Measurements from ENCODE around the gene RNASE8. TPM values are rescaled to one million over a fixed set of nuclear protein-coding genes. Genes with fewer than 3 reads are reported as not detected.
"Not testable (repeated sequence)": the region's sequence is repeated elsewhere in the genome, so short reads cannot be mapped to it uniquely, and the experiment has no call there.

Gene RNASE8
- total RNA-seq (not detected), polyA plus RNA-seq (not detected)

DNA sequence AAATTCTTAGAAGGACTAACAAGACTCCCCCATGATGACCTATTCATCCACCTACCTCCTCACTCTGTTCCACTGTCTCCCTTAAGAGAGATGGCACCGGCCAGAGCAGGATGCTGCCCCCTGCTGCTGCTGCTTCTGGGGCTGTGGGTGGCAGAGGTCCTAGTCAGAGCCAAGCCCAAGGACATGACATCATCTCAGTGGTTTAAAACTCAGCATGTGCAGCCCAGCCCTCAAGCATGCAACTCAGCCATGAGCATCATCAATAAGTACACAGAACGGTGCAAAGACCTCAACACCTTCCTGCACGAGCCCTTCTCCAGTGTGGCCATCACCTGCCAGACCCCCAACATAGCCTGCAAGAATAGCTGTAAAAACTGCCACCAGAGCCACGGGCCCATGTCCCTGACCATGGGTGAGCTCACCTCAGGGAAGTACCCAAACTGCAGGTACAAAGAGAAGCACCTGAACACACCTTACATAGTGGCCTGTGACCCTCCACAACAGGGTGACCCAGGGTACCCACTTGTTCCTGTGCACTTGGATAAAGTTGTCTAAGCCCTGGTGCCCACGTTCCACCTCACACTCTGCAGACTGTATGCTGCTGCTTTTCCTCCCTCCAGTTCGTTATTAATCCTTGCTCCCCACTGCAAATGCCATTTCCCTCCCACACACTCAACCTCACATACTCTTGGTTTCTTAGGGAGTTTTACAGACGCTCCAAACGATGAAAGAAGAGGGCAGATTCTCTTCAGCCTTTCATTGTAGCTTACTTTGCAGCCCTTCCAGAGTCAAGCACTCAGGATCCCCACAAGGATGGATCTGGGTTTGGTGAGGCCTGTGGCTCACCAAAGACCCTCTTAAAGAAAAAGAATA, at the start of gene RNASE8:
Gene RNASE8, plus strand, starts transcription at position 20 of the 873 bp plus-strand sequence. Its CDS starts 71 bp downstream, at position 91.
- POLR2A ChIA-PET (ENCODE audit: partially characterized antibody) = interaction anchor here (0.9 kb wide), 1 partner anchor 10 kb away, joined by 3 read pairs; no protein-coding TSS in a partner anchor
- Mint-ChIP-seq H3K9me3 (no peaks in the 10 kb centered on the region), H3K4me1 (peaks cover 0 to 4% (median under 1%) of the 10 kb centered on the region in 4 donors)

GRCh38 chr14:21009721-21010120, 47.9 kb upstream of the RNASE8 start:
- DNase-seq; H3K9me3 Mint-ChIP-seq; H3K27me3 ChIP-seq (ENCODE audit: insufficient read depth, low read length); H3K4me1 ChIP-seq (ENCODE audit: insufficient read depth, low read length); H3K27ac ChIP-seq (ENCODE audit: low read depth, low read length); H3K27ac Mint-ChIP-seq; H3K9me3 ChIP-seq (ENCODE audit: control insufficient read depth in 1 of 2, low read length in 2 of 2); H3K4me3 ChIP-seq (ENCODE audit: low read length in 2 of 2); H3K27me3 Mint-ChIP-seq; H3K36me3 ChIP-seq (ENCODE audit: insufficient read depth, low read length); H3K4me3 Mint-ChIP-seq; intact Hi-C loops (cut with micrococcal nuclease); POLR2A ChIA-PET (ENCODE audit: partially characterized antibody); H3K4me1 Mint-ChIP-seq; H3K36me3 Mint-ChIP-seq: not testable (repeated sequence)
- CTCF ChIA-PET (ENCODE audit: partially characterized antibody) = interaction anchor here (14.6 to 15.6 kb wide), 2 partner anchors 32 to 96 kb away, joined by 349 to 399 read pairs; partner anchors contain the start of genes RNASE7 and TMEM253

More for the DNA sequence above, at the start of gene RNASE8:
- Mint-ChIP-seq H3K27ac (peak within 1 kb of the TSS in 1 of 7 donors; percentile 65), H3K4me3 (no peak within 1 kb of the TSS), H3K36me3 (no peaks in the 10 kb centered on the region), H3K27me3 (peaks cover 18 to 20% of the 10 kb centered on the region in 2 donors)
- no peak for DNase-seq
- intact Hi-C loops (cut with micrococcal nuclease) = no loop called here
- H3K4me1 ChIP-seq (ENCODE audit: insufficient read depth, low read length) = no peaks in the 10 kb centered on the region
- H3K36me3 ChIP-seq (ENCODE audit: insufficient read depth, low read length) = no peaks in the 10 kb centered on the region
- H3K9me3 ChIP-seq (ENCODE audit: control insufficient read depth in 1 of 2, low read length in 2 of 2) = no peaks in the 10 kb centered on the region
- CTCF ChIA-PET (ENCODE audit: partially characterized antibody) = interaction anchor here (1.0 to 3.9 kb wide), 2 partner anchors 10 to 43 kb away, joined by 3 to 22 read pairs; no protein-coding TSS in a partner anchor
- no peak within 1 kb of the TSS for H3K4me3 ChIP-seq (ENCODE audit: low read length in 2 of 2)
- H3K27me3 ChIP-seq (ENCODE audit: insufficient read depth, low read length) = no peaks in the 10 kb centered on the region
- H3K27ac ChIP-seq (ENCODE audit: low read depth, low read length) = no peak within 1 kb of the TSS

DNA sequence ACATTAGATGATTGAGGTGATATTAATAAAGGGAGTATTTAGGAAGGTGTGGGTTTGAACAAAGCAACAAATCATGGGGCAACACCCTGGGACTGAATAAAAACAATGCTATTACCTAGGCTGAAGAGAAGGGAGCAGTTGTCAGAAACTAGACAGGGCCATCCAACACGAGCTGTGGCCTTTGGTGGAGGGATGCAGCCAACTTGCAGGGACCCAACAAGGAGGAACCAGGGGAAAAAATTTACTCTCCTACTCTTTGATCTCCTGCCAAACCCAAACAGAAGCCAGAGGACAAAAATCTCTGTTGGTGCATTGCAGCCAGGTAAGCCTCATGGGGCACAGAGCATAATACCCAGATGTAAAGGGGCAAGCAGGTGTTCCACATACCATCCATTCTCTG, 46.5 kb upstream of the RNASE8 start:
- Histone ChIP-seq H3K36me3 (ENCODE audit: insufficient read depth, low read length) (no peaks in the 10 kb centered on the region), H3K9me3 (ENCODE audit: control insufficient read depth in 1 of 2, low read length in 2 of 2) (no peaks in the 10 kb centered on the region), H3K4me3 (ENCODE audit: low read length in 2 of 2) (no peak overlapping the region), H3K27ac (ENCODE audit: low read depth, low read length) (no peak overlapping the region), H3K27me3 (ENCODE audit: insufficient read depth, low read length) (peaks cover 5% of the 10 kb centered on the region), H3K4me1 (ENCODE audit: insufficient read depth, low read length) (no peaks in the 10 kb centered on the region)
- ChIA-PET POLR2A (ENCODE audit: partially characterized antibody) (no interaction called here), CTCF (ENCODE audit: partially characterized antibody) (interaction anchor here (2.7 to 15.6 kb wide), 6 partner anchors 13 to 95 kb away, joined by 17 to 399 read pairs (median 182); partner anchors contain the start of genes RNASE13, RNASE7, SLC39A2 and TMEM253)
- DNase-seq = no peak
- Mint-ChIP-seq H3K4me3 (no peak overlapping the region), H3K27me3 (peaks cover 7 to 9% of the 10 kb centered on the region in 2 donors), H3K27ac (no peak overlapping the region), H3K4me1 (no peaks in the 10 kb centered on the region), H3K36me3 (no peaks in the 10 kb centered on the region), H3K9me3 (no peaks in the 10 kb centered on the region)
- intact Hi-C loops (cut with micrococcal nuclease) = no loop called here

GRCh38 chr14:21014761-21015190, 42.8 kb upstream of the RNASE8 start:
- Mint-ChIP-seq H3K36me3 (peaks cover 21 to 29% of the 10 kb centered on the region in 2 donors), H3K4me3 (no peak overlapping the region), H3K27me3 (peaks cover 7 to 9% of the 10 kb centered on the region in 2 donors), H3K27ac (peak overlapping the region in 2 of 7 donors; percentile 63 to 72), H3K9me3 (no peaks in the 10 kb centered on the region), H3K4me1 (no peaks in the 10 kb centered on the region)
- Histone ChIP-seq H3K36me3 (ENCODE audit: insufficient read depth, low read length) (no peaks in the 10 kb centered on the region), H3K27ac (ENCODE audit: low read depth, low read length) (no peak overlapping the region), H3K4me1 (ENCODE audit: insufficient read depth, low read length) (no peaks in the 10 kb centered on the region), H3K9me3 (ENCODE audit: control insufficient read depth in 1 of 2, low read length in 2 of 2) (no peaks in the 10 kb centered on the region), H3K4me3 (ENCODE audit: low read length in 2 of 2) (no peak overlapping the region), H3K27me3 (ENCODE audit: insufficient read depth, low read length) (peaks cover 5% of the 10 kb centered on the region)
- ChIA-PET CTCF (ENCODE audit: partially characterized antibody) (interaction anchor here (0.6 to 15.6 kb wide), 36 partner anchors 9 to 553 kb away, joined by 3 to 399 read pairs (median 10); partner anchors contain the start of genes ARHGEF40, METTL17, NDRG2 and RNASE13), POLR2A (ENCODE audit: partially characterized antibody) (interaction anchor here (0.6 to 5.4 kb wide), 12 partner anchors 9 to 89 kb away, joined by 3 to 52 read pairs (median 7); partner anchors contain the start of gene NDRG2)
- DNase-seq = peak; percentile 69 to 81 (median 76)
- intact Hi-C loops (cut with micrococcal nuclease) = loop anchor here (1.0 kb wide), 5 partner anchors 26 to 122 kb away; no protein-coding TSS in a partner anchor

GRCh38 chr14:21015312-21015711, 42.3 kb upstream of the RNASE8 start:
- H3K4me3 Mint-ChIP-seq = no peak overlapping the region
- no peaks in the 10 kb centered on the region for H3K4me1 Mint-ChIP-seq
- H3K27ac ChIP-seq (ENCODE audit: low read depth, low read length) = no peak overlapping the region
- no peaks in the 10 kb centered on the region for H3K9me3 ChIP-seq (ENCODE audit: control insufficient read depth in 1 of 2, low read length in 2 of 2)
- no peaks in the 10 kb centered on the region for H3K4me1 ChIP-seq (ENCODE audit: insufficient read depth, low read length)
- ChIA-PET CTCF (ENCODE audit: partially characterized antibody) (interaction anchor here (0.6 to 15.6 kb wide), 33 partner anchors 9 to 553 kb away, joined by 3 to 399 read pairs (median 10); partner anchors contain the start of genes ARHGEF40, METTL17, NDRG2 and RNASE13), POLR2A (ENCODE audit: partially characterized antibody) (interaction anchor here (0.6 to 5.4 kb wide), 12 partner anchors 9 to 89 kb away, joined by 3 to 52 read pairs (median 7); partner anchors contain the start of gene NDRG2)
- no peaks in the 10 kb centered on the region for H3K9me3 Mint-ChIP-seq
- H3K36me3 Mint-ChIP-seq = peaks cover 22 to 29% of the 10 kb centered on the region in 2 donors
- no peak overlapping the region for H3K4me3 ChIP-seq (ENCODE audit: low read length in 2 of 2)
- H3K36me3 ChIP-seq (ENCODE audit: insufficient read depth, low read length) = no peaks in the 10 kb centered on the region
- intact Hi-C loops (cut with micrococcal nuclease) = no loop called here
- H3K27me3 Mint-ChIP-seq = peaks cover 7 to 9% of the 10 kb centered on the region in 2 donors
- H3K27me3 ChIP-seq (ENCODE audit: insufficient read depth, low read length) = peaks cover 5% of the 10 kb centered on the region
- no peak for DNase-seq
- H3K27ac Mint-ChIP-seq = no peak overlapping the region

DNA sequence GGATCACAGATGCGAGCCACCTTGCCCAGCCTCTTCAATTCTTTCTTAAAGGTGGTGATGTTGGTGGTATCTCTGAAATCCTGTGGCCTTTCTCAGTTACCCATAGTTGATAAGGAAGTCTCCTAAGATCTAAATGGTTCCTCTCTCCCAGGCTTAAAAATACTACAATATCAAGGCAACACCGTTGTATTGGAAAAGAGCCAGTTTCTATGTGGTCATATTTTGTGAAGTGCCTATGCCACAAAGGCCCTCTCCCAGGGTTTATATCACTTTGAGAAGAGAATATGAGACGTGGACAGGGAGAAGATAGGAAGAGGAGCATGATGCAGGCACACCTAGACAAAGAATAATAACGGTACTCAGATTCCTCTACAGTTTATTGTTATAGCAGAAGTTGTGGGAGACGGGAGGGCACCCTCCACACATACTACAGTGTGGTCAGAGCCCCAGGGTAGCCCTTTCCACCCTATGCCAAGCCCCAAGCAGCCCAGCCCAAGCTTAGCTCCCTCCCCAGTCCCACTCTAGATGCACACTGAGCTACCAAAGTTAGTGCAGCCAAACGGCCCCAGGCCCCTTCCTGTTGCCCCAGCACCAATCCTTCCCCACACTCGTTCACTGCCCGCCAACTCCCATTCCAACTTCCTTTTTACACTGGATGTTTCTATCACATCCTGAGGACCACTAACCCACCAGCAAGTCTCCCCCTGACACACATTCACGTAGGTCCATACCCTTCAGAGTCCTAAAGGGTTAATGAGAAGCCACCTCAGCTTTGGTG, 41.0 kb upstream of the RNASE8 start:
- H3K36me3 Mint-ChIP-seq = peaks cover 34 to 38% of the 10 kb centered on the region in 2 donors
- Histone ChIP-seq H3K27ac (ENCODE audit: low read depth, low read length) (no peak overlapping the region), H3K4me1 (ENCODE audit: insufficient read depth, low read length) (no peaks in the 10 kb centered on the region), H3K36me3 (ENCODE audit: insufficient read depth, low read length) (no peaks in the 10 kb centered on the region), H3K27me3 (ENCODE audit: insufficient read depth, low read length) (peaks cover 3% of the 10 kb centered on the region), H3K9me3 (ENCODE audit: control insufficient read depth in 1 of 2, low read length in 2 of 2) (no peaks in the 10 kb centered on the region), H3K4me3 (ENCODE audit: low read length in 2 of 2) (no peak overlapping the region)
- H3K4me1 Mint-ChIP-seq = no peaks in the 10 kb centered on the region
- ChIA-PET CTCF (ENCODE audit: partially characterized antibody) (interaction anchor here (0.9 to 15.6 kb wide), 13 partner anchors 13 to 89 kb away, joined by 3 to 399 read pairs (median 44); partner anchors contain the start of genes RNASE13, RNASE7, SLC39A2 and TMEM253), POLR2A (ENCODE audit: partially characterized antibody) (interaction anchor here (2.2 to 5.4 kb wide), 4 partner anchors 23 to 87 kb away, joined by 11 to 52 read pairs (median 18); no protein-coding TSS in a partner anchor)
- H3K27me3 Mint-ChIP-seq = peaks cover 5 to 9% of the 10 kb centered on the region in 2 donors
- no peak overlapping the region for H3K4me3 Mint-ChIP-seq
- H3K27ac Mint-ChIP-seq = peak overlapping the region in 2 of 7 donors; percentile 4 to 18
- no peaks in the 10 kb centered on the region for H3K9me3 Mint-ChIP-seq
- DNase-seq = no peak
- intact Hi-C loops (cut with micrococcal nuclease) = no loop called here

Data from CD4-positive, alpha-beta memory T cell (primary cell).